ENCODE data around the gene NACC1.

DNA sequence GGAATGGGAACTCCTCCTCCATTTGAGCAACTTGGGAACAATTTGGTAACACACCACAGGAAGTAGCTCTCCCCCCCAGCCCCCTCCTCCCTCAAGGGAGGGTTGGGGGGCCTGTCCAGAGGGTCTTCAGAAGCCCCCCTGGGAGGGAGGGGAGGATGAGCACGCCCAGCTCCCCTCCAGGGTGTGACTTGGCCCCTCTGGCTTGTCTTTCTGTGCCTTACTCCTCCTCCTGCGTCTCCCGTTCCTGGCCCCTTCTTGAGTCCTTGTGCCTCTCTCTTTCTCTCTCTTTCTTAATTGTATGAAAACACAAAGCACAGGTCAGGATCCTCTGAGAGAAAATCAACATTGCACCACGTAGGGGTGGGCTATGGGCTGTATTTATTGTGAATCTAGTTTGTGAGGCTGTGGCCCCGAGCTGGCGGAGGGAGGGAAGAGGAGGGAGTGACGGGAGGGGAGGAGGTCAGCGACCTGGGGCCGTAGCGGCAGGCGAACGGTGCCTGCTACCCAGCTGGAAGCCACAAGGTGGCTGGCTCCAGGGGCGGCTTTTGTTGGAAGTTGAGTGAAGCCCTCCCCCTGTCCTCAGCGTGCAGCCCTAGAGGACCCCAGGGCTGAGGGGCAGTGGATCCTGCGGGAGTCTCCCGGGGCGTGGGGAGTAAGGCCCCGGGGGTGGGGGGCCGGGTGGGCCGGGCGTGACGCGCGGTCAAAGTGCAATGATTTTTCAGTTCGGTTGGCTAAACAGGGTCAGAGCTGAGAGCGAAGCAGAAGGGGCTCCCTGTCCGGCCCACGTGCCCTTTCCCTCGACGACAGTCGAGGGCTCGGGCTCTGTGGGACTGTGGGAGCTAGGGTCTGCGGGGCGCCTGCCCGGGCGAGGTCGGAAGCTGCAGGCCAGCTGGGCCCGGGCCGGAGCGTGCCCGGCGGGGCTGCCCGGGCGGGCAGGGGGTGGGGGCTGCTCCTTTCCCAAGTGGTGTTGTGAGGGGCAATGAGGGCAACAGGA, 21.8 kb upstream of the NACC1 start:
- TF ChIP-seq, protein P1, sequence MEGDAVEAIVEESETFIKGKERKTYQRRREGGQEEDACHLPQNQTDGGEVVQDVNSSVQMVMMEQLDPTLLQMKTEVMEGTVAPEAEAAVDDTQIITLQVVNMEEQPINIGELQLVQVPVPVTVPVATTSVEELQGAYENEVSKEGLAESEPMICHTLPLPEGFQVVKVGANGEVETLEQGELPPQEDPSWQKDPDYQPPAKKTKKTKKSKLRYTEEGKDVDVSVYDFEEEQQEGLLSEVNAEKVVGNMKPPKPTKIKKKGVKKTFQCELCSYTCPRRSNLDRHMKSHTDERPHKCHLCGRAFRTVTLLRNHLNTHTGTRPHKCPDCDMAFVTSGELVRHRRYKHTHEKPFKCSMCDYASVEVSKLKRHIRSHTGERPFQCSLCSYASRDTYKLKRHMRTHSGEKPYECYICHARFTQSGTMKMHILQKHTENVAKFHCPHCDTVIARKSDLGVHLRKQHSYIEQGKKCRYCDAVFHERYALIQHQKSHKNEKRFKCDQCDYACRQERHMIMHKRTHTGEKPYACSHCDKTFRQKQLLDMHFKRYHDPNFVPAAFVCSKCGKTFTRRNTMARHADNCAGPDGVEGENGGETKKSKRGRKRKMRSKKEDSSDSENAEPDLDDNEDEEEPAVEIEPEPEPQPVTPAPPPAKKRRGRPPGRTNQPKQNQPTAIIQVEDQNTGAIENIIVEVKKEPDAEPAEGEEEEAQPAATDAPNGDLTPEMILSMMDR (conservative IDR thresholded peaks at IDR 0.05; ENCODE audit: low read depth, low read length): no peak
- no peak for TF ChIP-seq EZH2 (IDR thresholded peaks at IDR 0.05; ENCODE audit: borderline replicate concordance, low read depth, low read length, poor library complexity, severe bottlenecking)

All from A673 (cell line).